Lower leg skin (tissue), 3 donors: ENCODE results near the gene LRRC36.
A peak's percentile ranks its signal among the peaks of the same experiment; 100 is the strongest.

Source experiments
- CTCF ChIP-seq, 3 donors: fragments of 450-650 bp; IDR thresholded peaks; one replicate each; pipeline ENCODE4 v1.5.1; 2016; ENCODE audit warnings: antibody characterized with exemption in 3 of 3, mild to moderate bottlenecking in 3 of 3, moderate library complexity in 2 of 3
- POLR2A ChIP-seq, 2 donors: fragments of 450-650 bp; IDR thresholded peaks; one replicate each; pipeline ENCODE4 v1.6.1; 2016 to 2017; ENCODE audit warnings: antibody characterized with exemption in 2 of 2, mild to moderate bottlenecking in 1 of 2, moderate library complexity in 1 of 2

GRCh38 chr16:67393111-67393787, 66.6 kb downstream of the LRRC36 start, which contains the start of gene TPPP3:
- no peak for TF ChIP-seq POLR2A (IDR thresholded peaks at IDR 0.05)
- TF ChIP-seq CTCF (IDR thresholded peaks at IDR 0.05): peak in 1 of 3 donors; percentile 54
